IMR-90 (cell line): Measurements from ENCODE around the gene GTPBP3. TPM values are rescaled to one million over a fixed set of nuclear protein-coding genes. Genes with fewer than 3 reads are reported as not detected.

Source experiments
- ATAC-seq: fragments of 200-7000 bp; cut with Tn5 transposase; 2 replicates; pipeline ENCODE4 v1.9.1; 2020; ENCODE audit warnings: low read depth, mild to moderate bottlenecking, moderate library complexity
- BruUV-seq: library from RNA; stranded (reverse); fragments of 400-500 nt; replicated peaks from 2 replicates; lab custom pipeline; 2021; lab: Mats Ljungman, UMichigan
- CTCF ChIA-PET: fragments of 300-600 bp; formaldehyde crosslinking; extraction: SDS; loops from one replicate; lab custom pipeline; 2021; ENCODE audit warnings: antibody characterized with exemption; lab: Yijun Ruan, JAX
- POLR2A ChIA-PET: fragments of 300-600 bp; sonication (Branson Sonifier 250); formaldehyde crosslinking; loops from one replicate; lab custom pipeline; 2022; ENCODE audit warnings: antibody characterized with exemption; ENCODE audit not compliant: unreplicated experiment; lab: Charles Lee
- DNase-seq: peaks from one replicate; pipeline ENCODE4 v3.0.0; 2013
- H2AFZ ChIP-seq: replicated peaks from 2 replicates; pipeline ENCODE3; 2013; ENCODE audit warnings: low read length, mild to moderate bottlenecking; ENCODE audit not compliant: poor library complexity
- H2AK5ac ChIP-seq: 2 replicates; pipeline ENCODE4 v1.6.1; 2013; ENCODE audit warnings: low read depth, low read length, inconsistent platforms
- H2AK9ac ChIP-seq: replicated peaks from 2 replicates; pipeline ENCODE3; 2013; ENCODE audit warnings: mild to moderate bottlenecking, low read depth, low read length, moderate library complexity; ENCODE audit not compliant: poor library complexity
- H2BK120ac ChIP-seq: 2 replicates; pipeline ENCODE4 v1.6.1; 2013; ENCODE audit warnings: low read depth, low read length, inconsistent platforms
- H2BK15ac ChIP-seq: 3 replicates; pipeline ENCODE4 v1.6.1; 2013; ENCODE audit warnings: low read depth, low read length, inconsistent platforms
- H2BK20ac ChIP-seq: 2 replicates; pipeline ENCODE4 v1.6.1; 2013; ENCODE audit warnings: low read depth, mild to moderate bottlenecking, inconsistent platforms, low read length, moderate library complexity
- H2BK5ac ChIP-seq: 2 replicates; pipeline ENCODE4 v1.6.1; 2013; ENCODE audit warnings: mild to moderate bottlenecking, low read depth, low read length, inconsistent platforms; ENCODE audit not compliant: poor library complexity, severe bottlenecking
- H3K14ac ChIP-seq: replicated peaks from 2 replicates; pipeline ENCODE4 v1.6.1; 2013; ENCODE audit warnings: low read depth, low read length, inconsistent platforms
- H3K18ac ChIP-seq: 2 replicates; pipeline ENCODE4 v1.6.1; 2013; ENCODE audit warnings: low read depth, low read length, control low read depth
- H3K23ac ChIP-seq: 2 replicates; pipeline ENCODE4 v1.6.1; 2013; ENCODE audit warnings: low read depth, low read length, inconsistent platforms
- H3K27ac ChIP-seq: 2 replicates; pipeline ENCODE4 v1.5.1; 2013; ENCODE audit warnings: mild to moderate bottlenecking, control low read depth, low read length; ENCODE audit not compliant: insufficient read depth
- H3K27me3 ChIP-seq: 2 replicates; pipeline ENCODE4 v1.6.1; 2013; ENCODE audit warnings: low read length; ENCODE audit not compliant: control insufficient read depth, insufficient read depth
- H3K36me3 ChIP-seq: 2 replicates; pipeline ENCODE4 v1.6.1; 2013; ENCODE audit warnings: low read length, mixed read lengths; ENCODE audit not compliant: control insufficient read depth, insufficient read depth
- H3K4ac ChIP-seq: 2 replicates; pipeline ENCODE4 v1.6.1; 2013; ENCODE audit warnings: low read depth, low read length, inconsistent platforms
- H3K4me1 ChIP-seq: 2 replicates; pipeline ENCODE4 v1.6.1; 2013; ENCODE audit warnings: low read length, mixed read lengths; ENCODE audit not compliant: control insufficient read depth, insufficient read depth
- H3K4me2 ChIP-seq: 2 replicates; pipeline ENCODE4 v1.6.1; 2013; ENCODE audit warnings: low read depth, mild to moderate bottlenecking, control low read depth, low read length, moderate library complexity
- H3K4me3 ChIP-seq: 2 replicates; pipeline ENCODE4 v1.5.1; 2013; ENCODE audit warnings: low read depth, mild to moderate bottlenecking, control low read depth, low read length, moderate library complexity; ENCODE audit not compliant: insufficient read depth
- H3K56ac ChIP-seq: 2 replicates; pipeline ENCODE4 v1.6.1; 2013; ENCODE audit warnings: low read length, inconsistent platforms; ENCODE audit not compliant: insufficient read depth; ENCODE audit errors: extremely low read depth
- H3K79me1 ChIP-seq, 2 experiments: 2 replicates each; pipeline ENCODE4 v1.6.1; 2013; ENCODE audit warnings: low read length in 2 of 2, inconsistent platforms in 1 of 2, low read depth in 1 of 2
- H3K9ac ChIP-seq: 2 replicates; pipeline ENCODE4 v1.6.1; 2013; ENCODE audit warnings: low read depth, low read length, control low read depth
- H3K9me1 ChIP-seq: 2 replicates; pipeline ENCODE4 v1.6.1; 2013; ENCODE audit warnings: low read length, inconsistent platforms; ENCODE audit not compliant: insufficient read depth
- H3K9me3 ChIP-seq: 2 replicates; pipeline ENCODE4 v1.6.1; 2013; ENCODE audit warnings: low read length; ENCODE audit not compliant: control insufficient read depth, insufficient read depth
- H4K20me1 ChIP-seq: 2 replicates; pipeline ENCODE4 v1.6.1; 2013; ENCODE audit warnings: low read length, inconsistent platforms; ENCODE audit not compliant: insufficient read depth
- H4K5ac ChIP-seq: 2 replicates; pipeline ENCODE4 v1.6.1; 2013; ENCODE audit warnings: mild to moderate bottlenecking, low read depth, low read length, control low read depth
- H4K8ac ChIP-seq, 2 experiments: 2 replicates each; pipeline ENCODE4 v1.6.1; 2013; ENCODE audit warnings: low read depth in 2 of 2, low read length in 2 of 2, control low read depth in 1 of 2, inconsistent platforms in 1 of 2
- H4K91ac ChIP-seq: 2 replicates; pipeline ENCODE4 v1.6.1; 2013; ENCODE audit warnings: low read depth, low read length, inconsistent platforms; ENCODE audit not compliant: insufficient read depth
- BHLHE40 ChIP-seq: fragments of 150-350 bp; IDR thresholded peaks from 2 replicates; pipeline ENCODE4 v1.6.1; 2016; ENCODE audit warnings: mild to moderate bottlenecking, low read depth, low read length
- CEBPB ChIP-seq: IDR thresholded peaks from 2 replicates; pipeline ENCODE4 v1.6.1; 2012; ENCODE audit warnings: low read depth, low read length, improper control_type of control experiment
- CHD1 ChIP-seq: IDR thresholded peaks from 2 replicates; pipeline ENCODE4 v1.6.1; 2012; ENCODE audit warnings: low read depth, low read length, improper control_type of control experiment
- CTCF ChIP-seq: conservative IDR thresholded peaks from 2 replicates; pipeline ENCODE4 v1.5.1; 2012; ENCODE audit warnings: mild to moderate bottlenecking, low read depth, low read length, improper control_type of control experiment
- ELK1 ChIP-seq: fragments of 150-350 bp; IDR thresholded peaks from 2 replicates; pipeline ENCODE4 v1.6.1; 2016; ENCODE audit warnings: low read depth, mild to moderate bottlenecking, low read length, moderate library complexity, borderline replicate concordance
- MAFK ChIP-seq: IDR thresholded peaks from 2 replicates; pipeline ENCODE4 v1.6.1; 2012; ENCODE audit warnings: low read depth, low read length, improper control_type of control experiment
- MXI1 ChIP-seq: IDR thresholded peaks from 2 replicates; pipeline ENCODE4 v1.6.1; 2012; ENCODE audit warnings: low read depth, mild to moderate bottlenecking, low read length, moderate library complexity, borderline replicate concordance
- NFE2L2 ChIP-seq: fragments of 150-350 bp; IDR thresholded peaks from 2 replicates; pipeline ENCODE4 v1.6.1; 2016; ENCODE audit warnings: low read depth, mild to moderate bottlenecking, low read length
- POLR2A ChIP-seq: IDR thresholded peaks from 2 replicates; pipeline ENCODE4 v1.6.1; 2012; ENCODE audit warnings: mild to moderate bottlenecking, low read depth, low read length
- RAD21 ChIP-seq: IDR thresholded peaks from 2 replicates; pipeline ENCODE4 v1.6.1; 2012; ENCODE audit warnings: low read length, improper control_type of control experiment
- RFX5 ChIP-seq: IDR thresholded peaks from 2 replicates; pipeline ENCODE4 v1.8.0; 2012; ENCODE audit warnings: low read depth, mild to moderate bottlenecking, low read length, moderate library complexity
- USF2 ChIP-seq: fragments of 150-350 bp; IDR thresholded peaks from 2 replicates; pipeline ENCODE4 v1.6.1; 2017; ENCODE audit warnings: mild to moderate bottlenecking, antibody characterized with exemption, low read length, low read depth
- WGBS, 2 experiments: methylation state at CpG; one replicate each; pipeline versions ENCODE4 v1.1.5 to v1.1.7; 2013; ENCODE audit warnings: missing lambda C conversion rate in 2 of 2; ENCODE audit not compliant: insufficient read length in 1 of 2; ENCODE audit errors: extremely low coverage in 2 of 2; 5-methylcytosine and 5-hydroxymethylcytosine counted together
- dilution Hi-C: fragments of 300-500 bp; cut with HindIII; formaldehyde crosslinking; loops from one replicate; pipeline ENCODE4 v1.14.3; 2018; ENCODE audit warnings: low sequenced_read_pairs; ENCODE audit not compliant: unreplicated experiment
- in situ Hi-C: fragments of 300-500 bp; cut with MboI; formaldehyde crosslinking; loops from 3 replicates; pipeline ENCODE4 v1.14.3; 2019; ENCODE audit warnings: low sequenced_read_pairs, inconsistent platforms, mixed read lengths
- intact Hi-C: fragments of 100-400 bp; cut with micrococcal nuclease; formaldehyde crosslinking; loops from 2 replicates; pipeline ENCODE4 v1.10.0; 2022
- polyA plus RNA-seq, 3 experiments: library from polyadenylated mRNA; depleted of rRNA; stranded (reverse); fragments of >200 nt; gene quantifications; 2 replicates each; pipeline ENCODE4 v1.2.3, GENCODE V29; 2012; ENCODE audit warnings: low replicate concordance in 1 of 3
- total RNA-seq: library from RNA; depleted of rRNA; stranded (reverse); fragments of >200 nt; gene quantifications from 2 replicates; pipeline ENCODE4 v1.2.3, GENCODE V29; 2012

Gene GTPBP3
- total and polyA plus RNA-seq, 2 of the 4 experiments (the other 2 are of a cell fraction): 4.3 to 15.1 TPM

- no peaks in the 10 kb centered on the region for H3K4me1 ChIP-seq
- ATAC-seq (no peak), DNase-seq (no peak)
- H3K9me3 ChIP-seq: no peaks in the 10 kb centered on the region
- H3K23ac ChIP-seq: no peak overlapping the region
- H2BK120ac ChIP-seq: no peak overlapping the region
- no peak for TF ChIP-seq RFX5
- TF ChIP-seq ELK1: no peak
- TF ChIP-seq NFE2L2: no peak
- no peak for TF ChIP-seq CHD1
- TF ChIP-seq CTCF: no peak
- TF ChIP-seq CEBPB: no peak
- no peak for TF ChIP-seq POLR2A
- no peak for TF ChIP-seq MAFK
- no peak for TF ChIP-seq USF2
- TF ChIP-seq MXI1: no peak
- no peak for TF ChIP-seq RAD21
- no peak for TF ChIP-seq BHLHE40
- ChIA-PET CTCF (no interaction called here), POLR2A (interaction anchor here (1.0 kb wide), 1 partner anchor 10 kb away, joined by 3 read pairs; the partner anchor contains the start of gene ANO8)
- no peak overlapping the region for H3K14ac ChIP-seq
- H2AK9ac ChIP-seq: no peak overlapping the region
- dilution Hi-C loops: no loop called here
- no peak overlapping the region for H3K27ac ChIP-seq
- H2AK5ac ChIP-seq: no peak overlapping the region
- no peaks in the 10 kb centered on the region for H3K27me3 ChIP-seq
- no peak overlapping the region for H2BK20ac ChIP-seq
- H2AFZ ChIP-seq: no peak overlapping the region
- H3K79me1 ChIP-seq: peaks cover 0 to 5% of the 10 kb centered on the region in 2 experiments; a peak in 1 of 4 replicates
- peaks cover 8% of the 10 kb centered on the region; the same call in 1 of the 2 replicates for H4K20me1 ChIP-seq
- H3K9me1 ChIP-seq: no peaks in the 10 kb centered on the region
- H3K9ac ChIP-seq: no peak overlapping the region
- BruUV-seq: no TSS peak
- no peak overlapping the region for H2BK5ac ChIP-seq
- H3K36me3 ChIP-seq: peaks cover 40% of the 10 kb centered on the region
- H3K4me3 ChIP-seq: no peak overlapping the region
- no peak overlapping the region for H4K5ac ChIP-seq
- no peak overlapping the region for H3K56ac ChIP-seq
- no peak overlapping the region for H4K8ac ChIP-seq
- no peak overlapping the region for H2BK15ac ChIP-seq
- H3K4ac ChIP-seq: no peak overlapping the region
- no peak overlapping the region for H4K91ac ChIP-seq
- no peak overlapping the region for H3K4me2 ChIP-seq
- H3K18ac ChIP-seq: no peak overlapping the region
- in situ Hi-C loops: no loop called here
- 50% methylated on average over 1 of the region's 7 CpGs; no CpG with 5 or more reads in 1 of the 2 experiments for WGBS, 2 experiments
- intact Hi-C loops: no loop called here
These were observed 13.4 kb upstream of the GTPBP3 start for GRCh38 chr19:17323964-17324332.
